K562 (cell line): Measurements from ENCODE around the gene AFF1. TPM values are rescaled to one million over a fixed set of nuclear protein-coding genes. Genes with fewer than 3 reads are reported as not detected.
A peak's percentile ranks its signal among the peaks of the same experiment; 100 is the strongest.

Experiments
- ATAC-seq: fragments of 200-7000 bp; cut with Tn5 transposase; 3 replicates; pipeline ENCODE4 v1.9.1; 2020; ENCODE audit warnings: moderate library complexity
- BruUV-seq: library from RNA; stranded (reverse); fragments of 400-500 nt; replicated peaks from 2 replicates; lab custom pipeline; 2021; lab: Mats Ljungman, UMichigan
- CTCF ChIA-PET: fragments of 300-600 bp; formaldehyde crosslinking; extraction: SDS; loops from one replicate; lab custom pipeline; 2021; ENCODE audit warnings: low intra/inter-chr PET ratio; lab: Yijun Ruan, JAX
- POLR2A ChIA-PET: fragments of 300-600, 350-650 bp; sonication (Branson Sonifier 250); formaldehyde crosslinking; extraction: SDS; loops from one replicate; lab custom pipeline; 2021; ENCODE audit warnings: antibody characterized with exemption, inconsistent platforms; lab: Yijun Ruan, JAX
- DNase-seq, 4 experiments: peaks; one replicate each; pipeline versions ENCODE4 v3.0.0 to v3.0.0-alpha.2; 2011 to 2018; ENCODE audit warnings: low spot score in 3 of 4, mixed read lengths in 3 of 4; ENCODE audit errors: extremely low read depth in 1 of 4
- FAIRE-seq: peaks from 2 replicates; lab custom pipeline; 2011; peaks lifted over from hg19 to GRCh38; lab: Jason Lieb, UNC
- H2AFZ ChIP-seq: 2 replicates; pipeline ENCODE4 v1.6.0; 2011; ENCODE audit warnings: low read depth, low read length, control low read depth, inconsistent platforms
- H3K27ac ChIP-seq: fragments of 200-600 bp; 3 replicates; pipeline ENCODE4 v1.8.0; 2011; ENCODE audit warnings: low read depth, mild to moderate bottlenecking, control low read depth, inconsistent platforms, low read length, moderate library complexity, mixed read lengths; ENCODE audit errors: extremely low read depth
- H3K27me3 ChIP-seq, 2 experiments: fragments of 300-600 bp in 1 of 2; 2 replicates in 1 of 2; 3 replicates in 1 of 2; pipeline versions ENCODE4 v1.6.0 to v1.8.0; 2011; ENCODE audit warnings: inconsistent platforms in 2 of 2, low read length in 2 of 2, mild to moderate bottlenecking in 1 of 2, mixed read lengths in 1 of 2, moderate library complexity in 1 of 2; ENCODE audit not compliant: control insufficient read depth in 2 of 2, insufficient read depth in 2 of 2
- H3K36me3 ChIP-seq: fragments of 300-600 bp; 3 replicates; pipeline ENCODE4 v1.8.0; 2011; ENCODE audit warnings: mild to moderate bottlenecking, low read length, inconsistent platforms; ENCODE audit not compliant: control insufficient read depth, insufficient read depth
- H3K4me1 ChIP-seq, 2 experiments: fragments of 200-600 bp in 1 of 2; replicated peaks in 1 of 2; 2 replicates in 1 of 2; 3 replicates in 1 of 2; pipeline versions ENCODE4 v1.5.1 to v1.8.0; 2011; ENCODE audit warnings: inconsistent platforms in 2 of 2, low read length in 2 of 2, mild to moderate bottlenecking in 1 of 2, mixed read lengths in 1 of 2, moderate library complexity in 1 of 2; ENCODE audit not compliant: control insufficient read depth in 2 of 2, insufficient read depth in 2 of 2
- H3K4me2 ChIP-seq: 2 replicates; pipeline ENCODE4 v1.6.1; 2011; ENCODE audit warnings: low read length, control low read depth, inconsistent platforms, mixed read lengths; ENCODE audit not compliant: insufficient read depth
- H3K4me3 ChIP-seq: fragments of 200-600 bp; sonication (generic), shearing (Covaris generic); 2 replicates; pipeline ENCODE4 v1.5.1; 2016; ENCODE audit warnings: control low read depth, inconsistent platforms
- H3K79me2 ChIP-seq: fragments of 200-600 bp; 3 replicates; pipeline ENCODE4 v1.8.0; 2011; ENCODE audit warnings: low read length, inconsistent platforms; ENCODE audit not compliant: control insufficient read depth, insufficient read depth
- H3K9ac ChIP-seq, 2 experiments: 2 replicates each; pipeline versions ENCODE4 v1.6.0 to v1.6.1; 2011; ENCODE audit warnings: low read depth in 2 of 2, low read length in 2 of 2, control low read depth in 1 of 2, inconsistent platforms in 1 of 2, mild to moderate bottlenecking in 1 of 2, mixed read lengths in 1 of 2; ENCODE audit not compliant: insufficient read depth in 1 of 2
- H3K9me1 ChIP-seq: one replicate; pipeline ENCODE4 v1.6.0; 2011; ENCODE audit warnings: inconsistent platforms, mild to moderate bottlenecking, low read length, moderate library complexity; ENCODE audit not compliant: control insufficient read depth, insufficient read depth
- H3K9me3 ChIP-seq: replicated peaks from 2 replicates; pipeline ENCODE4 v1.5.1; 2011; ENCODE audit warnings: low read depth, low read length, inconsistent platforms; ENCODE audit not compliant: control insufficient read depth, insufficient read depth
- H4K20me1 ChIP-seq: replicated peaks from 2 replicates; pipeline ENCODE4 v1.6.1; 2011; ENCODE audit warnings: low read length, inconsistent platforms, mixed read lengths; ENCODE audit not compliant: control insufficient read depth, insufficient read depth
- C11orf30 ChIP-seq: fragments of 450-650 bp; IDR thresholded peaks from 2 replicates; pipeline ENCODE4 v1.6.1; 2016; ENCODE audit warnings: low read depth, mild to moderate bottlenecking
- DNMT1 ChIP-seq: fragments of 450-650 bp; IDR thresholded peaks from 2 replicates; pipeline ENCODE4 v1.6.1; 2016; ENCODE audit warnings: antibody characterized with exemption, mild to moderate bottlenecking
- NRF1 ChIP-seq, 2 experiments: fragments of 450-650 bp; IDR thresholded peaks in 1 of 2; conservative IDR thresholded peaks in 1 of 2; 2 replicates each; pipeline ENCODE4 v1.6.1; 2014; ENCODE audit warnings: mild to moderate bottlenecking in 2 of 2
- POLR2B ChIP-seq: fragments of 450-650 bp; IDR thresholded peaks from 2 replicates; pipeline ENCODE4 v1.6.1; 2018; ENCODE audit warnings: low read depth; ENCODE audit not compliant: partially characterized antibody
- SLC30A9 ChIP-seq: fragments of 250-450 bp; sonication (Bioruptor Pico); IDR thresholded peaks from 2 replicates; pipeline ENCODE4 v1.8.0; 2022; ENCODE audit warnings: mild to moderate bottlenecking, moderate library complexity
- SPI1 ChIP-seq: IDR thresholded peaks from 2 replicates; pipeline ENCODE4 v1.6.1; 2011; ENCODE audit warnings: low read depth, low read length, control low read depth, borderline replicate concordance
- ZNF239 ChIP-seq: fragments of 250-450 bp; sonication (Bioruptor Pico); IDR thresholded peaks from 2 replicates; pipeline ENCODE4 v1.4.0; 2020; ENCODE audit warnings: mild to moderate bottlenecking
- ZNF830 ChIP-seq: fragments of 250-450 bp; sonication (Bioruptor Pico); IDR thresholded peaks from 2 replicates; pipeline ENCODE4 v1.5.0; 2021; ENCODE audit warnings: mild to moderate bottlenecking
- WGBS: fragments of 100-300 bp; shearing (Covaris generic); methylation state at CpG from one replicate; pipeline ENCODE4 v1.1.6; 2016; ENCODE audit warnings: low coverage, mixed read lengths; ENCODE audit not compliant: insufficient coverage; ENCODE audit errors: missing lambda C conversion rate; 5-methylcytosine and 5-hydroxymethylcytosine counted together
- in situ Hi-C: fragments of 300-500 bp; cut with MboI; formaldehyde crosslinking; loops from 4 replicates; pipeline ENCODE4 v1.15.0; 2018; ENCODE audit warnings: inconsistent platforms, mixed read lengths
- intact Hi-C: fragments of 100-400 bp; cut with micrococcal nuclease; formaldehyde crosslinking; loops from 2 replicates; pipeline ENCODE4 v1.14.2; 2022
- polyA plus RNA-seq, 8 experiments: library from polyadenylated mRNA; depleted of rRNA in 4 of 8; stranded (reverse) in 5 of 8; unstranded in 3 of 8; fragments of >200 nt; fragmentation: Nextera tagmentation in 2 of 8; fragmentation: Illumina TruSeq in 1 of 8; extraction: Ambion mirVana in 2 of 8; extraction: Trizol in 1 of 8; gene quantifications; 2 replicates each; pipeline versions ENCODE4 v1.2.1 to v1.2.3, GENCODE V29; 2011 to 2014; ENCODE audit warnings: inconsistent platforms in 1 of 8, missing spikeins in 1 of 8
- total RNA-seq, 7 experiments: library from RNA; depleted of rRNA in 6 of 7; stranded (reverse); fragments of >200 nt in 6 of 7; fragmentation: Illumina TruSeq in 2 of 7; extraction: Trizol in 2 of 7; gene quantifications; 2 replicates each; pipeline versions ENCODE4 v1.2.1 to v1.2.3, GENCODE V29; 2011 to 2021; ENCODE audit warnings: low replicate concordance in 1 of 7
- TF ChIP-seq, protein P1 (sequence below): fragments of 450-650 bp; IDR thresholded peaks from 2 replicates; pipeline ENCODE4 v1.6.1; 2017; ENCODE audit warnings: mild to moderate bottlenecking, moderate library complexity
- TF ChIP-seq, protein P2 (sequence below): fragments of 200-400 bp; formaldehyde crosslinking; IDR thresholded peaks from 2 replicates; pipeline ENCODE4 v1.6.1; 2017; ENCODE audit warnings: mild to moderate bottlenecking, low read depth, low read length, moderate library complexity
- TF ChIP-seq, protein P3 (sequence below): fragments of 250-450 bp; sonication (Bioruptor Pico); IDR thresholded peaks from 2 replicates; pipeline ENCODE4 v1.6.1; 2021; ENCODE audit warnings: mild to moderate bottlenecking
- TF ChIP-seq, protein P4 (sequence below): fragments of 250-450 bp; sonication (Bioruptor Pico); IDR thresholded peaks from 2 replicates; pipeline ENCODE4 v1.5.0; 2020; ENCODE audit warnings: mild to moderate bottlenecking, borderline replicate concordance

AFF1 gene
- total and polyA plus RNA-seq, 9 of the 15 experiments (the other 6 are each of a cell fraction or from before 2014, with no cell fraction given) = 4.1 to 47.5 (median 17.2) TPM

DNA sequence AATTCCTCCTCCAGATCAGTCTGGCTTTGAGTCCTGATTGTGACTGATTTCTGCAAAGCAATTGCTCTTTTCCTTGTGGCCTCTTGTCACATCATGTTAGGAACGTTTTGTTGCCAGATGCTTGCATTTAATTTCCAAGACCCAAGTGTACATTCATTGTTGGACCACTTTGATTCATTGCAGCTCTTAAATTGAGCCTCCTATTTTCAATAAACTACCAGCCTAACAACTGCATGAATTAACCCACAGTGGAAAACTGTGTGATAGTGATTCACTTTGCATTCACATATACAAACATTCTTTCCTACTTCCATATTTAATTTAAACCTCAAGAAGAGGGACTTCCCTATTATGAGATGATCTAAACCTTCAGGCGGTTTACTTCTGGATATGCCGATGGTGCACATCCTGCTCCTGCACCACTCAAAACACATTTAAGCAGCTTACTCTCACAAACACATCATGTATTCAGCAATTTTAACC lies 118.4 kb downstream of the AFF1 start:
- BruUV-seq = no TSS peak
- H3K9me3 ChIP-seq = no peaks in the 10 kb centered on the region
- no peaks in the 10 kb centered on the region for H3K9me1 ChIP-seq
- WGBS = 60% methylated on average over 3 of the region's 3 CpGs
- H3K4me2 ChIP-seq = peak overlapping the region; percentile 35; the same call in 1 of the 2 replicates
- H2AFZ ChIP-seq = no peak overlapping the region
- H3K4me1 ChIP-seq = peaks cover 14 to 49% of the 10 kb centered on the region in 2 experiments
- TF ChIP-seq, protein P1, sequence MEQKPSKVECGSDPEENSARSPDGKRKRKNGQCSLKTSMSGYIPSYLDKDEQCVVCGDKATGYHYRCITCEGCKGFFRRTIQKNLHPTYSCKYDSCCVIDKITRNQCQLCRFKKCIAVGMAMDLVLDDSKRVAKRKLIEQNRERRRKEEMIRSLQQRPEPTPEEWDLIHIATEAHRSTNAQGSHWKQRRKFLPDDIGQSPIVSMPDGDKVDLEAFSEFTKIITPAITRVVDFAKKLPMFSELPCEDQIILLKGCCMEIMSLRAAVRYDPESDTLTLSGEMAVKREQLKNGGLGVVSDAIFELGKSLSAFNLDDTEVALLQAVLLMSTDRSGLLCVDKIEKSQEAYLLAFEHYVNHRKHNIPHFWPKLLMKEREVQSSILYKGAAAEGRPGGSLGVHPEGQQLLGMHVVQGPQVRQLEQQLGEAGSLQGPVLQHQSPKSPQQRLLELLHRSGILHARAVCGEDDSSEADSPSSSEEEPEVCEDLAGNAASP = no peak
- TF ChIP-seq NRF1 (conservative IDR thresholded peaks at IDR 0.05 in 1 of 2, IDR thresholded peaks at IDR 0.05 in 1 of 2) = 0 out of 4 replicates have a peak, but pooled peaks of 1 of the 2 experiments have one; percentile 11
- TF ChIP-seq, protein P2, sequence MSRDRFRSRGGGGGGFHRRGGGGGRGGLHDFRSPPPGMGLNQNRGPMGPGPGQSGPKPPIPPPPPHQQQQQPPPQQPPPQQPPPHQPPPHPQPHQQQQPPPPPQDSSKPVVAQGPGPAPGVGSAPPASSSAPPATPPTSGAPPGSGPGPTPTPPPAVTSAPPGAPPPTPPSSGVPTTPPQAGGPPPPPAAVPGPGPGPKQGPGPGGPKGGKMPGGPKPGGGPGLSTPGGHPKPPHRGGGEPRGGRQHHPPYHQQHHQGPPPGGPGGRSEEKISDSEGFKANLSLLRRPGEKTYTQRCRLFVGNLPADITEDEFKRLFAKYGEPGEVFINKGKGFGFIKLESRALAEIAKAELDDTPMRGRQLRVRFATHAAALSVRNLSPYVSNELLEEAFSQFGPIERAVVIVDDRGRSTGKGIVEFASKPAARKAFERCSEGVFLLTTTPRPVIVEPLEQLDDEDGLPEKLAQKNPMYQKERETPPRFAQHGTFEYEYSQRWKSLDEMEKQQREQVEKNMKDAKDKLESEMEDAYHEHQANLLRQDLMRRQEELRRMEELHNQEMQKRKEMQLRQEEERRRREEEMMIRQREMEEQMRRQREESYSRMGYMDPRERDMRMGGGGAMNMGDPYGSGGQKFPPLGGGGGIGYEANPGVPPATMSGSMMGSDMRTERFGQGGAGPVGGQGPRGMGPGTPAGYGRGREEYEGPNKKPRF = no peak
- no peak for TF ChIP-seq POLR2B
- no peak for TF ChIP-seq DNMT1
- TF ChIP-seq, protein P3, sequence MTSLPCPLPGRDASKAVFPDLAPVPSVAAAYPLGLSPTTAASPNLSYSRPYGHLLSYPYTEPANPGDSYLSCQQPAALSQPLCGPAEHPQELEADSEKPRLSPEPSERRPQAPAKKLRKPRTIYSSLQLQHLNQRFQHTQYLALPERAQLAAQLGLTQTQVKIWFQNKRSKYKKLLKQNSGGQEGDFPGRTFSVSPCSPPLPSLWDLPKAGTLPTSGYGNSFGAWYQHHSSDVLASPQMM = no peak
- no peak for TF ChIP-seq ZNF830 (CRISPR knock-in tag)
- no peak for TF ChIP-seq SLC30A9
- no peak for TF ChIP-seq ZNF239 (CRISPR knock-in tag)
- TF ChIP-seq SPI1 = 0 out of 2 replicates have a peak, but pooled peaks have one; percentile 38
- TF ChIP-seq, protein P4, sequence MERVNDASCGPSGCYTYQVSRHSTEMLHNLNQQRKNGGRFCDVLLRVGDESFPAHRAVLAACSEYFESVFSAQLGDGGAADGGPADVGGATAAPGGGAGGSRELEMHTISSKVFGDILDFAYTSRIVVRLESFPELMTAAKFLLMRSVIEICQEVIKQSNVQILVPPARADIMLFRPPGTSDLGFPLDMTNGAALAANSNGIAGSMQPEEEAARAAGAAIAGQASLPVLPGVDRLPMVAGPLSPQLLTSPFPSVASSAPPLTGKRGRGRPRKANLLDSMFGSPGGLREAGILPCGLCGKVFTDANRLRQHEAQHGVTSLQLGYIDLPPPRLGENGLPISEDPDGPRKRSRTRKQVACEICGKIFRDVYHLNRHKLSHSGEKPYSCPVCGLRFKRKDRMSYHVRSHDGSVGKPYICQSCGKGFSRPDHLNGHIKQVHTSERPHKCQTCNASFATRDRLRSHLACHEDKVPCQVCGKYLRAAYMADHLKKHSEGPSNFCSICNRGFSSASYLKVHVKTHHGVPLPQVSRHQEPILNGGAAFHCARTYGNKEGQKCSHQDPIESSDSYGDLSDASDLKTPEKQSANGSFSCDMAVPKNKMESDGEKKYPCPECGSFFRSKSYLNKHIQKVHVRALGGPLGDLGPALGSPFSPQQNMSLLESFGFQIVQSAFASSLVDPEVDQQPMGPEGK (CRISPR knock-in tag) = no peak
- TF ChIP-seq C11orf30 = 0 out of 2 replicates have a peak, but pooled peaks have one; percentile 5
- no peak overlapping the region for H3K4me3 ChIP-seq
- peaks cover 90% of the 10 kb centered on the region for H3K79me2 ChIP-seq
- no peaks in the 10 kb centered on the region for H3K27me3 ChIP-seq
- H3K9ac ChIP-seq = peak overlapping the region in 1 of 2 experiments; percentile 28; a peak in 1 of 4 replicates
- in situ Hi-C loops (no loop called here), intact Hi-C loops (loop anchor here (5.0 kb wide), 1 partner anchor 116 kb away; the partner anchor contains the start of gene AFF1)
- ChIA-PET CTCF (no interaction called here), POLR2A (interaction anchor here (0.6 to 2.7 kb wide), 6 partner anchors 10 to 47 kb away, joined by 3 to 14 read pairs (median 6); no protein-coding TSS in a partner anchor)
- FAIRE-seq (no peak), DNase-seq (no peak), ATAC-seq (peak; percentile 2; the same call in 2 of the 3 replicates)
- H3K36me3 ChIP-seq = peaks cover 37% of the 10 kb centered on the region; the same call in 2 of the 3 replicates
- H4K20me1 ChIP-seq = no peaks in the 10 kb centered on the region; the same call in 1 of the 2 replicates
- peak overlapping the region; percentile 73 for H3K27ac ChIP-seq
